Activated T-helper 17 cell treated with anti-CD3 and anti-CD28 coated beads, Interleukin-2, amount 50 U/mL, for 72 hours (primary cell): ENCODE results near the gene GNG13. TPM values are rescaled to one million over a fixed set of nuclear protein-coding genes. Genes with fewer than 3 reads are reported as not detected.

Experiments used
- ATAC-seq: fragments of 150-1000 bp; cut with Tn5 transposase; replicated peaks from 2 replicates; pipeline ENCODE4 v1.10.0; 2021; ENCODE audit warnings: mild to moderate bottlenecking, moderate library complexity
- H3K27ac Mint-ChIP-seq: one replicate; pipeline ENCODE4 v1.8.0; 2022; ENCODE audit warnings: mixed read lengths
- H3K27me3 Mint-ChIP-seq: one replicate; pipeline ENCODE4 v1.8.0; 2022; ENCODE audit warnings: mixed read lengths
- H3K36me3 Mint-ChIP-seq: one replicate; pipeline ENCODE4 v1.8.0; 2022; ENCODE audit warnings: low read depth, mild to moderate bottlenecking, mixed read lengths
- H3K4me1 Mint-ChIP-seq: one replicate; pipeline ENCODE4 v1.8.0; 2022; ENCODE audit warnings: mixed read lengths
- H3K4me3 Mint-ChIP-seq: one replicate; pipeline ENCODE4 v1.8.0; 2022; ENCODE audit warnings: mild to moderate bottlenecking, mixed read lengths
- H3K9me3 Mint-ChIP-seq: one replicate; pipeline ENCODE4 v1.8.0; 2022; ENCODE audit warnings: mixed read lengths
- total RNA-seq, 2 donors: library from RNA; stranded (reverse); gene quantifications; one replicate each; pipeline ENCODE4 v1.2.3, GENCODE V29; 2022

GNG13 gene
- total RNA-seq, 2 donors from 2014 or later: not detected

DNA sequence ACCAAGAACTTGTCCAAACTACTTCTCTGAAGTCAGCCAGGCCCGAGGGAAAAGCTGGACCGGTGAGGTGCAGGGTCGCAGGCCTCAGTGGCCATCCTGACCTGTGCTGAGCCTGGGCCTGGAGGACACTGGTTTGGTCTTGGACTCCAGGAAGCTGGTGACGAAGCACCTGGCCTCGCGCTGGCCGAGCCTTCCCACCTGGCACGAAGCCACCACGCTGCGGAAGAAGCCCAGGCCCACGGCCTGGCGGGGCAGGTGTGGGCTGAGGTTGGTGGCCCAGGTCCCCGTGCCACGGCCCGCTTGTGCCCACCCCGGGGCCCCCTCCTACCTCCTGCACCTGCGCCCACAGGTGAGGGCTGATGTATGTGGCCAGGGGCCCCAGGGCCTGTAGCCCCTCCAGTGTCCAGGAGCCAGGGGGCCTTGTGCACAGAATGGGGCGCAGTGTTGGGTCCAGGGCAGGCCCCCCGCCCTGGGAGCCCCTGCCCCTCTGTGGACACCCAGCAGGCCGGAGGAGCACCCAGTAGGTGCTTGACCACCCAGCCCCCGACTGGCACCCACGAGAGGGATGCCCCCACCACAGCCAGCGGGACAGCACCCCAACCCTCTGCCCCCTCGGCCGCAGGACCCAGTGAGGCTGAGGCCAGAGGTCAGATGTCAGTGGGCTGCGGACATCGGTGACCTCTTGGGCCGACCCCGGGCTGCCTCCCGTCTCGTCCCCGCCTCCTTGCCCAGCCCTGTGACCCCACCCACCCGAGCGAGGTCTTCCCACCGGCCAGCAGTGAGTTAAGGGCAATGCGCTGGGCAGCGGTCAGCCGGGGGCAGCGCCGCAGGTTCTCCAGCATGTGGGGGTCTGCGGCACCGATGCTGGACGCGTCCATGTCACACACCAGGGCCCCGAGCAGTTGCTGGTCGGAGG lies 26.2 kb downstream of the GNG13 start:
- H3K4me1 Mint-ChIP-seq: no peaks in the 10 kb centered on the region
- no peaks in the 10 kb centered on the region for H3K36me3 Mint-ChIP-seq
- H3K4me3 Mint-ChIP-seq: no peak overlapping the region
- H3K9me3 Mint-ChIP-seq: no peaks in the 10 kb centered on the region
- no peak overlapping the region for H3K27ac Mint-ChIP-seq
- no peak for ATAC-seq
- peaks cover 3% of the 10 kb centered on the region for H3K27me3 Mint-ChIP-seq

DNA sequence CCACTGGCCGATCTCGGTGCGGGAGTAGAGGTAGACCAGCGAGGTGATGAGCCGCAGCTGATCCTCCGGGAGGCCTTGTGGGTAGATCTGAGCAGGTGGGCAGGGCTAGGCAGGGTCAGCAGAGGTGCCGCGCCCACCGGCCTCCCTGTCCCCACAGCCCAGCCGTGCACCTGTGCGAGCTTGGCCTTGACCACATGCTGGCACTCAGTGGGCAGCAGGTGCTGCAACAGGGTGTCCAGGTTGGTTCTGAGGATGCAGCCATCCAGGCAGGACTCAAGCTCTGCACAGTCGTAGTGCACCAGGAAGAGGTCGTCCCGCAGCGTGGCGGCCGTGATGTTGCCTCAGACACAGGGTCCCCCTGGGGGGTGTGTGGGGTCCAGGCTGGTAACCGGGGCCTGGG lies 27.6 kb downstream of the GNG13 start:
- H3K4me3 Mint-ChIP-seq: no peak overlapping the region
- no peaks in the 10 kb centered on the region for H3K4me1 Mint-ChIP-seq
- H3K9me3 Mint-ChIP-seq: no peaks in the 10 kb centered on the region
- ATAC-seq: no peak
- peaks cover 3% of the 10 kb centered on the region for H3K27me3 Mint-ChIP-seq
- no peak overlapping the region for H3K27ac Mint-ChIP-seq
- no peaks in the 10 kb centered on the region for H3K36me3 Mint-ChIP-seq

DNA sequence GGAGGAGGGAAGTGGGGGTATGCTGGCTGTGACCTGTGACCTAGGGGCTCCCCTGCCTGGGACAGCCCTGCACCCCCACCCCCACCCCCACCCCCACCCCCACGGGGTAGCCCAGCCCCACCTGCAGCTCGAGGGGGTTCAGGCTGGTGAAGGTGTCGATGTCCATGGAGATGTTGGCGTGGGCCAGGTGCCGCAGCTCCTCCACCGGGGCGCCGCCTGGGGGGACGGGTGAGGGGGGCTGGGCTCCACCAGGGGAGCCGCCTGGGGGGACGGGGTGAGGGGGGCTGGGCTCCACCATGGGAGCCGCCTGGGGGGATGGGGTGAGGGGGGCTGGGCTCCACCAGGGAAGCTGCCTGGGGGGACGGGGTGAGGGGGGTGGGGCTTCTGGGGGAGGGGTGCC lies 30.1 kb downstream of the GNG13 start:
- H3K4me3 Mint-ChIP-seq: no peak overlapping the region
- H3K4me1 Mint-ChIP-seq: no peaks in the 10 kb centered on the region
- no peaks in the 10 kb centered on the region for H3K9me3 Mint-ChIP-seq
- H3K27me3 Mint-ChIP-seq: no peaks in the 10 kb centered on the region
- no peak overlapping the region for H3K27ac Mint-ChIP-seq
- no peaks in the 10 kb centered on the region for H3K36me3 Mint-ChIP-seq
- no peak for ATAC-seq

DNA sequence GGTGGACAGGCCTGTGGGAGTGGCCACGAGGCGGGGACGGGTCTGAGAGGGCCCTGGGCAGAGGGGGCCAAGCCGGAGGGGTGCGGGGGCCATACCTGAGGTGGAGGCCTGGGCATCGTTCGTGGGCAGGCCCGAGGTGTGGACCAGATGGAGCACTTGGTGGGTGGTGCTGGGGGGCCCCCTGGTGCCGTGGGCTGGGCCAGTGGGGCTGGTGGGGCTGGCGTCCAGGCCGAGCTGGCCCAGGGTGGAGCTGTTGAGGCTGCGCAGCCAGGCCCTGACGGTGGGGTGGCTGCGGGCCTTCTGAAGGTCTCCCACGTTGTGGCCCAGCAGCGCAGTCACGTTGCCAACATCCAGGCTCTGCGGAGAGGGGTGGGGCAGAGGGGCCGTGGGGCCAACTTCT lies 30.6 kb downstream of the GNG13 start:
- Mint-ChIP-seq H3K9me3 (no peaks in the 10 kb centered on the region), H3K4me3 (no peak overlapping the region)
- no peak for ATAC-seq

DNA sequence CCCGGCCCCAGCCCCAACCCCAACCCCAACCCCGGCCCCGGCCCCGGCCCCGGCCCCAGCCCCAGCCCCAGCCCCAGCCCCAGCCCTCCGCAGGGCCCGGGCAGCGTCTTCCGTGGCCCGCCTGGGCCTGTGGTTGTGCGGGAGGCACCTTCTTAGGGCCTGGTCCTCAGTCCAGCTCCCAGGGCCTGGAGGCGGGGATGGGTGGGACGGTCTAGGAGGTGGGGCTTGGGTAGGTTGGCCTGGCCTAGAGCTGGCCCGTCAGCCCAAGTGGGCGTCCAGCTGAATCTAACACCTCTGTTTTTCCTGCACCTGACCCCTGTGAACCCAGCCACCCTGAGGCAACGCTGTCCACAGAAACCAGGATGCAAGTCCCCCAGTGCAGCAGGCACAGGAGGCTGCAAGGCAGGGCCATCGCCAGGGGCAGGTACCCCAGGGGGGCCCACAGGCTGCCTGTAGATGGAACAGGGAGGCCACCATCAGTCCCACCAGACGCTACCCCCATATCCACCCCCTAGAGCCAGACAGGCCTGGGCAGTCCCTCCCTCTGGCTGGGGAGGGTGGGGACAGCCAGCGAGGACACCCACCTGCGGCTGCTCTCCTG lies 31.2 kb downstream of the GNG13 start:
- no peaks in the 10 kb centered on the region for H3K36me3 Mint-ChIP-seq

More for the DNA sequence above, 30.6 kb downstream of the GNG13 start:
- no peaks in the 10 kb centered on the region for H3K4me1 Mint-ChIP-seq
- H3K36me3 Mint-ChIP-seq: no peaks in the 10 kb centered on the region
- no peak overlapping the region for H3K27ac Mint-ChIP-seq
- no peaks in the 10 kb centered on the region for H3K27me3 Mint-ChIP-seq

DNA sequence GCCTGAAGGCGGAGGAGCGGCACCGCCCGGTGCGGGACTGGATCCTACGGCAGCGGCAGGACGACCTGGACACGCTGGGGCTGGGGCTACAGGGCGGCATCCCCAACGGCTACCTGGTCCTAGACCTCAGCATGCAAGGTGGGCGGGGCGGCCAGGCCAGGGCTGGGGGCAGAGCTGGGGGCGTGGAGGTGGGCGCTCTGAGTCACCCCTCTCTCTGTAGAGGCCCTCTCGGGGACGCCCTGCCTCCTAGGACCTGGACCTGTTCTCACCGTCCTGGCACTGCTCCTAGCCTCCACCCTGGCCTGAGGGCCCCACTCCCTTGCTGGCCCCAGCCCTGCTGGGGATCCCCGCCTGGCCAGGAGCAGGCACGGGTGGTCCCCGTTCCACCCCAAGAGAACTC lies 32.1 kb downstream of the GNG13 start:
- Mint-ChIP-seq H3K36me3 (no peaks in the 10 kb centered on the region), H3K27ac (no peak overlapping the region), H3K9me3 (no peaks in the 10 kb centered on the region), H3K4me3 (no peak overlapping the region), H3K27me3 (no peaks in the 10 kb centered on the region), H3K4me1 (no peaks in the 10 kb centered on the region)
- peak; percentile 19 for ATAC-seq

More for the DNA sequence above, 31.2 kb downstream of the GNG13 start:
- Mint-ChIP-seq H3K27me3 (no peaks in the 10 kb centered on the region), H3K4me1 (no peaks in the 10 kb centered on the region), H3K27ac (no peak overlapping the region), H3K4me3 (no peak overlapping the region), H3K9me3 (no peaks in the 10 kb centered on the region)
- ATAC-seq: peak; percentile 21

DNA sequence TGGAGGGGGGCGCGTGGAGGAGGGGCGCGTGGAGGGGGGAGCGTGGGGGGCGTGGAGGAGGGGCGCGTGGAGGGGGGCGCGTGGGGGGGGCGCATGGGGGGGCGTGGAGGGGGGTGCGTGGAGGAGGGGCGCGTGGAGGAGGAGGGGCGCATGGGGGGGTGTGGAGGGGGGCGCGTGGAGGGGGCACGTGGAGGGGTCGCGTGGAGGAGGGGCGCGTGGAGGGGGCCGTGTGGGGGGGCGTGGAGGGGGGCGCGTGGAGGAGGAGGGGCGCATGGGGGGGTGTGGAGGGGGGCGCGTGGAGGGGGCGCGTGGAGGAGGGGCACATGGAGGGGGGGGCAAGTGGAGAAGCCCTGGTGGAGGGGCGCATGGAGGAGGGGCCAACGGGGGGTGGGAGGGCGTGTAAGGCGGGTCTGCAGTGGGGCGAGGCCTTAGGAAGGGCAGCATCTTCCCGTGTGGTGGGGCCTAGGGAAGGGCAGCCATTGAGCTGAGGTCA lies 32.7 kb downstream of the GNG13 start:
- Mint-ChIP-seq H3K27me3 (no peaks in the 10 kb centered on the region), H3K9me3 (no peaks in the 10 kb centered on the region), H3K4me3 (no peak overlapping the region), H3K27ac (no peak overlapping the region), H3K36me3 (no peaks in the 10 kb centered on the region), H3K4me1 (no peaks in the 10 kb centered on the region)
- no peak for ATAC-seq

DNA sequence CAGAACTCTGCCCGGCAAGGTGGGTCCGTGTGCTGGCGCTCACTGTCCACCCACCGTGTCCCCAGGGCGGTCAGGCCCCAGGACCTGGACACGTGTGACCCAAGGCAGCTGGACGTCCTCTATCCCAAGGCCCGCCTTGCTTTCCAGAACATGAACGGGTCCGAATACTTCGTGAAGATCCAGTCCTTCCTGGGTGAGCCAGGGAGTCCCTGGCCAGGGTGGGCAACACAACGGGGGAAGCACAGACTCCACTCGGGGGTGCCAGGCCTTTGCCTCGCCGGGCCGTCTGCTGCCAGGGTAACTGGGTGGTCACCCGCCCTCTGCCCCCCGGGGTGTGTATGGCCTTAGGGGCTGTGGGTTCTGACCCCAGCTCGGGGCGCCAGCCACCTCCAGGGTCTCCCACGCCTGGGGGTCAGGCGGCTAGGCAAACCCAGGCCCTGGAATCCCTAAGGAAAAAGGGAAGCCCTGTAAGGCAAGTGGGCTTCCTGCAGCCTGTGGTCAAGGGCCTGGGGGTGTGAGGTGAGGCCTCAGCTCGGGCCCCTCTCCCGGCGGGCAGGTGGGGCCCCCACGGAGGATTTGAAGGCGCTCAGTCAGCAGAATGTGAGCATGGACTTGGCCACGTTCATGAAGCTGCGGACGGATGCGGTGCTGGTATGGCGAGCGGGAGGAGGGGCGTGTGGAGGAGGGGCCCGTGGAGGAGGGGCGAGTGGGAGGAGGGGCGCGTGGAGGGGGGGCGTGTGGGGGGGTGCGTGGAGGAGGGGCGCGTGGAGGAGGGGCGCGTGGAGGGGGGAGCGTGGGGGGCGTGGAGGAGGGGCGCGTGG lies 33.5 kb downstream of the GNG13 start:
- no peak overlapping the region for H3K27ac Mint-ChIP-seq
- H3K9me3 Mint-ChIP-seq: no peaks in the 10 kb centered on the region
- H3K4me3 Mint-ChIP-seq: no peak overlapping the region
- H3K36me3 Mint-ChIP-seq: no peaks in the 10 kb centered on the region
- no peaks in the 10 kb centered on the region for H3K27me3 Mint-ChIP-seq
- H3K4me1 Mint-ChIP-seq: no peaks in the 10 kb centered on the region
- ATAC-seq: no peak

DNA sequence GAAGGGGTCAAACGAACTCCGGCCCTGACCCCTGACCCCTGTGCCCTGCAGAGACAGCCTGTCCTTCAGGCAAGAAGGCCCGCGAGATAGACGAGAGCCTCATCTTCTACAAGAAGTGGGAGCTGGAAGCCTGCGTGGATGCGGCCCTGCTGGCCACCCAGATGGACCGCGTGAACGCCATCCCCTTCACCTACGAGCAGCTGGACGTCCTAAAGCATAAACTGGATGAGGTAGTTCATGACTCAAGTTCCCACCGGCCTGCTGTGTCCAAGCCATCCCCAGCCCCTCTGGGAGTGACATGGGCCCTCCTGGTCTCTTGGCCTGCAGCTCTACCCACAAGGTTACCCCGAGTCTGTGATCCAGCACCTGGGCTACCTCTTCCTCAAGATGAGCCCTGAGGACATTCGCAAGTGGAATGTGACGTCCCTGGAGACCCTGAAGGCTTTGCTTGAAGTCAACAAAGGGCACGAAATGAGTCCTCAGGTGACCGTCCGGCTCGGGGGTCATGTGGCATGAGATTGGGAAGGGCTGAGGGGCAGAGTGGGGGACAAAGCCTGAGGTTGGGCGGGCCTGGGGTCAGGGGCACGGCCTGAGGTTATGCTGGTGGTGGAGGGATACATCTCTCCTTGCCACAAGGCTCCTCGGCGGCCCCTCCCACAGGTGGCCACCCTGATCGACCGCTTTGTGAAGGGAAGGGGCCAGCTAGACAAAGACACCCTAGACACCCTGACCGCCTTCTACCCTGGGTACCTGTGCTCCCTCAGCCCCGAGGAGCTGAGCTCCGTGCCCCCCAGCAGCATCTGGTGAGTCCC lies 34.3 kb downstream of the GNG13 start:
- no peaks in the 10 kb centered on the region for H3K27me3 Mint-ChIP-seq
- no peaks in the 10 kb centered on the region for H3K9me3 Mint-ChIP-seq
- no peaks in the 10 kb centered on the region for H3K36me3 Mint-ChIP-seq
- no peak overlapping the region for H3K4me3 Mint-ChIP-seq
- no peaks in the 10 kb centered on the region for H3K4me1 Mint-ChIP-seq
- ATAC-seq: no peak
- no peak overlapping the region for H3K27ac Mint-ChIP-seq

DNA sequence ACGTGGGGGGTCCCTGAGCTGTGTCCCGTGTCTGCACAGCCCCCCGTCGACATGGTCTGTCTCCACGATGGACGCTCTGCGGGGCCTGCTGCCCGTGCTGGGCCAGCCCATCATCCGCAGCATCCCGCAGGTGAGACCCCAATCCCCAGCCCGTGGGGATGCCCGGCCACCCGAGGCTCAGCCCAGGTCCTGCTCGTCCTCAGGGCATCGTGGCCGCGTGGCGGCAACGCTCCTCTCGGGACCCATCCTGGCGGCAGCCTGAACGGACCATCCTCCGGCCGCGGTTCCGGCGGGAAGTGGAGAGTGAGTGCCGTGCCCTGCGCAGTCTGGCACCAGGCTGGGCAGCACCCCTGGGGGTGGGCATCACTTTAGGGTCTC lies 35.1 kb downstream of the GNG13 start:
- Mint-ChIP-seq H3K4me1 (no peaks in the 10 kb centered on the region), H3K36me3 (no peaks in the 10 kb centered on the region), H3K4me3 (no peak overlapping the region), H3K27me3 (no peaks in the 10 kb centered on the region), H3K27ac (no peak overlapping the region), H3K9me3 (no peaks in the 10 kb centered on the region)
- ATAC-seq: no peak

DNA sequence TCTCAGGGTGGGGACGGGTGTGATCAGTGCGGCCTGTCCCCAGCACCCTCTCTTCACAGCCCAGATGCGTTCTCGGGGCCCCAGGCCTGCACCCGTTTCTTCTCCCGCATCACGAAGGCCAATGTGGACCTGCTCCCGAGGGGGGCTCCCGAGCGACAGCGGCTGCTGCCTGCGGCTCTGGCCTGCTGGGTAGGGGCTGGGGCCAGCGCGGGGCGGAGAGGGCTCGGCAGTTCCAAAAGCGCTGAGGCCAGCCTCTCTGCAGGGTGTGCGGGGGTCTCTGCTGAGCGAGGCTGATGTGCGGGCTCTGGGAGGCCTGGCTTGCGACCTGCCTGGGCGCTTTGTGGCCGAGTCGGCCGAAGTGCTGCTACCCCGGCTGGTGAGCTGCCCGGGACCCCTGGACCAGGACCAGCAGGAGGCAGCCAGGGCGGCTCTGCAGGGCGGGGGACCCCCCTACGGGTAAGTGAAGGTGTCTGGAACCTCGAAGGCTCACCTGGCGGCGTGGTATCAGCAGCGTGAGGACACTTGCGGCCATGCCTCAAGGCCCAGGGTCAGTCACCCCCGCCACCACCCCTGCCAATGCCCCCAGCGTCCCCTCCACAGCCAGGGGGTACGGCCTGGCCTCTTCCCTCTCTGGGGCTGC lies 35.6 kb downstream of the GNG13 start:
- Mint-ChIP-seq H3K4me1 (no peaks in the 10 kb centered on the region), H3K9me3 (no peaks in the 10 kb centered on the region), H3K4me3 (no peak overlapping the region), H3K27ac (no peak overlapping the region), H3K36me3 (no peaks in the 10 kb centered on the region), H3K27me3 (no peaks in the 10 kb centered on the region)
- ATAC-seq: no peak

DNA sequence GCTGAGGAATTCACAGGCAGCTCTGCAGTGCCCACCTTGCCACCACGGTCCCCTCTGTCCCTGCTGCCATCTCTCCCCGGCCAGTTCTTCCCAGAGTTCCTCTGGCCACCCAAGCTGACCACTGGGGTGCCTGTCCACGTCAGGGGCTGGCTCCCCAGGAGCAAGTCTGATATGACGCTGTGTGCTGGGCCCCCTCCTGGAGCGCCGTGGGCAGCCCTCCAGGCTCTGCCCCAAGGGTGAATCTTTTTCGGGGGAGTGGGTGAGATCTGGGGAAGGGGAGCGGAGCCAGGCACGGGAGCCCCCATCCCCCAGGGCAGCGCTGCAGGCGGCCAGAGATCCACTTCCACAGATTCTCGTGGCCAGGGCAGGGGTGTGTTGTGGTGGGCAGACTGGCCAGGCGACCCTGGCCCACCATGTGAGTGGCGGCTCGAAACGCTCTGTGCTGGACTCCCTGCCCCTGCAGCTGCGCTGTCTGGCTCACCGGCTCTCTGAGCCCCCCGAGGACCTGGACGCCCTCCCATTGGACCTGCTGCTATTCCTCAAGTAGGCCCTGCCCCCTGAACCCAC lies 36.3 kb downstream of the GNG13 start:
- no peaks in the 10 kb centered on the region for H3K36me3 Mint-ChIP-seq
- H3K9me3 Mint-ChIP-seq: no peaks in the 10 kb centered on the region
- H3K4me1 Mint-ChIP-seq: no peaks in the 10 kb centered on the region
- H3K27me3 Mint-ChIP-seq: no peaks in the 10 kb centered on the region
- ATAC-seq: no peak
- no peak overlapping the region for H3K27ac Mint-ChIP-seq
- no peak overlapping the region for H3K4me3 Mint-ChIP-seq

DNA sequence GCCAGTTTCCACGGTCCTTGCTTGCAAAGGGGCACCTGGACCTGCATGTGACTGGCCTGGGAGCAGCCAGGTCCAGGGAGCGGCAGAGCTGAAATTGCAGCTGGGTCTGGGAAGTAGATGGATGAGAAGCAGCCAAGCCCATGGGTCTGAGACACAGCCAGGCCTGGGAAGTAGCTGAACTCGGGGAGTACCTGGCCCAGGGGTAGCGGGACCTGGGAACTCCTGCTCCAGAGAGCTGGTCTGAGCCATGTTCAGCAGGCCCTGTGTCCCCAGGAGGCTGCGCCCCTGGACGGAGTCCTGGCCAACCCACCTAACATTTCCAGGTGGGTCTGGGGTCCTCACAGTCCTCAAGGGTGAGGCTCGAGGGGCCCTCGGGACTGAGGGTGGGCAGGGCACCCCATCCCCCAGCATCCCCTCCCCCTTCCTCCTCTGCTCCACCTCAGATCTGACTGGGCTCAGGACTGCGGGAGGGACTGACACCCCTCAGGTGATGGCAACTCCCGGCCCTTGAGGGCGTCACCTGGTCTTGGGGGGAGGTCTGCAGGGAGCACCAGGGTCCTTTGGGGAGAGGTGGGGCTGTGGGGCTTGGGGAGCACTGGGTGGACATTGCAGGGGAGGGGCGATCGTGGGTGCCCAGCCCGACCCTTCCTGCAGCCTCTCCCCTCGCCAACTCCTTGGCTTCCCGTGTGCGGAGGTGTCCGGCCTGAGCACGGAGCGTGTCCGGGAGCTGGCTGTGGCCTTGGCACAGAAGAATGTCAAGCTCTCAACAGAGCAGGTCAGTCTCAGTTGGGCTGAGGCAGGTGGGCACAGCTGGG lies 37.0 kb downstream of the GNG13 start:
- no peak overlapping the region for H3K4me3 Mint-ChIP-seq
- ATAC-seq: no peak
- H3K9me3 Mint-ChIP-seq: no peaks in the 10 kb centered on the region
- no peaks in the 10 kb centered on the region for H3K36me3 Mint-ChIP-seq
- H3K27ac Mint-ChIP-seq: no peak overlapping the region
- no peaks in the 10 kb centered on the region for H3K4me1 Mint-ChIP-seq
- H3K27me3 Mint-ChIP-seq: no peaks in the 10 kb centered on the region
